ENCODE results near the gene FOXA3. TPM values are rescaled to one million over a fixed set of nuclear protein-coding genes. Genes with fewer than 3 reads are reported as not detected.

The FOXA3 gene
- total and polyA plus RNA-seq, 2 experiments from 2014 or later = 11.1 to 17.5 TPM

GRCh38 chr19:45821103-45821521 is 43.0 kb upstream of the FOXA3 start (continued):
- TF ChIP-seq REST (IDR thresholded peaks at IDR 0.05; ENCODE audit: unreplicated experiment) = no peak
- TF ChIP-seq POLR2AphosphoS5 (IDR thresholded peaks at IDR 0.05; ENCODE audit: low read depth) = no peak
- no peak for TF ChIP-seq EZH2phosphoT487 (IDR thresholded peaks at IDR 0.05; ENCODE audit: unreplicated experiment)
- TF ChIP-seq ZNF331 (CRISPR knock-in tag; IDR thresholded peaks at IDR 0.05; ENCODE audit: low read depth) = no peak

GRCh38 chr19:45821570-45821969 is 42.6 kb upstream of the FOXA3 start:
- Mint-ChIP-seq H3K27me3 (ENCODE audit: insufficient read depth, low read depth, poor library complexity) (peaks cover 23% of the 10 kb centered on the region), H3K9me3 (no peaks in the 10 kb centered on the region), H3K4me3 (no peak overlapping the region), H3K36me3 (ENCODE audit: low read depth) (peaks cover 58% of the 10 kb centered on the region), H3K4me1 (peaks cover 36% of the 10 kb centered on the region), H3K27ac (no peak overlapping the region)
- Histone ChIP-seq H3K9me2 (ENCODE audit: insufficient read depth) (no peaks in the 10 kb centered on the region), H3K4me1 (ENCODE audit: insufficient read depth) (peaks cover 27% of the 10 kb centered on the region), H3K36me3 (ENCODE audit: insufficient read depth) (no peaks in the 10 kb centered on the region; the same call in 1 of the 2 replicates), H2AFZ (no peak overlapping the region), H3K27ac (ENCODE audit: low read depth) (no peak overlapping the region), H4K20me1 (replicated peaks; ENCODE audit: insufficient read depth) (no peaks in the 10 kb centered on the region; the same call in 1 of the 2 replicates), H3F3A (replicated peaks; ENCODE audit: low read depth) (peaks cover 23% of the 10 kb centered on the region; the same call in 1 of the 2 replicates), H3K79me2 (replicated peaks; ENCODE audit: insufficient read depth) (no peaks in the 10 kb centered on the region), H3K27me3 (ENCODE audit: insufficient read depth) (no peaks in the 10 kb centered on the region), H3K4me2 (no peak overlapping the region), H3K4me3 (no peak overlapping the region)
- DNase-seq (ENCODE audit: low spot score) (no peak), ATAC-seq (no peak)
- TF ChIP-seq POLR2AphosphoS5 (IDR thresholded peaks at IDR 0.05; ENCODE audit: low read depth) (no peak), EZH2phosphoT487 (IDR thresholded peaks at IDR 0.05; ENCODE audit: unreplicated experiment) (no peak), CTCF (conservative IDR thresholded peaks at IDR 0.05; ENCODE audit: low read depth in 2 of 2) (no peak), REST (IDR thresholded peaks at IDR 0.05; ENCODE audit: unreplicated experiment) (no peak), ZNF114 (CRISPR knock-in tag; IDR thresholded peaks at IDR 0.05) (no peak), JUNB (IDR thresholded peaks at IDR 0.05; ENCODE audit: unreplicated experiment) (no peak), CREB1 (CRISPR knock-in tag; IDR thresholded peaks at IDR 0.05; ENCODE audit: low read depth) (no peak), ZNF462 (CRISPR knock-in tag; IDR thresholded peaks at IDR 0.05) (no peak)
